Naive thymus-derived CD4-positive, alpha-beta T cell (primary cell): Measurements from ENCODE around the gene CBY2. TPM values are rescaled to one million over a fixed set of nuclear protein-coding genes. Genes with fewer than 3 reads are reported as not detected.
"Not testable (repeated sequence)": the region's sequence is repeated elsewhere in the genome, so short reads cannot be mapped to it uniquely, and the experiment has no call there.

Source experiments
- ATAC-seq: fragments of 150-1000 bp; cut with Tn5 transposase; 2 replicates; pipeline ENCODE4 v1.10.0; 2021; ENCODE audit warnings: mild to moderate bottlenecking, moderate library complexity
- CTCF ChIA-PET: fragments of 350-600 bp; sonication (Branson Sonifier 250); formaldehyde crosslinking; loops from one replicate; lab custom pipeline; 2021; ENCODE audit warnings: antibody characterized with exemption; lab: Charles Lee
- POLR2A ChIA-PET: fragments of 350-600 bp; sonication (Branson Sonifier 250); formaldehyde crosslinking; loops from one replicate; lab custom pipeline; 2021; ENCODE audit warnings: antibody characterized with exemption, inconsistent platforms; lab: Charles Lee
- DNase-seq, 9 donors: peaks; one replicate each; pipeline versions ENCODE4 v3.0.0 to v3.0.0-alpha.2; 2020 to 2022; ENCODE audit warnings: mixed read lengths in 1 of 9
- H3K27ac ChIP-seq: one replicate; pipeline ENCODE4 v1.7.0; 2013; ENCODE audit warnings: mild to moderate bottlenecking, low read depth, low read length, moderate library complexity
- H3K27me3 ChIP-seq, 2 donors: one replicate each; pipeline ENCODE4 v1.7.0; 2013; ENCODE audit warnings: low read length in 2 of 2, mild to moderate bottlenecking in 2 of 2, moderate library complexity in 2 of 2; ENCODE audit not compliant: control insufficient read depth in 2 of 2, insufficient read depth in 2 of 2
- H3K36me3 ChIP-seq, 3 experiments: 1 replicate in 2 of 3; 2 replicates in 1 of 3; pipeline ENCODE4 v1.7.0; 2013; ENCODE audit warnings: low read length in 3 of 3, mild to moderate bottlenecking in 3 of 3, moderate library complexity in 1 of 3; ENCODE audit not compliant: insufficient read depth in 3 of 3, control insufficient read depth in 2 of 3
- H3K4me1 ChIP-seq, 2 donors: one replicate each; pipeline ENCODE4 v1.7.0; 2013; ENCODE audit warnings: low read length in 2 of 2, mild to moderate bottlenecking in 2 of 2, moderate library complexity in 1 of 2; ENCODE audit not compliant: control insufficient read depth in 2 of 2, insufficient read depth in 2 of 2
- H3K4me3 ChIP-seq: 2 replicates; pipeline ENCODE4 v1.7.0; 2013; ENCODE audit warnings: mild to moderate bottlenecking, low read length
- H3K9me3 ChIP-seq, 3 experiments: 1 replicate in 2 of 3; 2 replicates in 1 of 3; pipeline ENCODE4 v1.7.0; 2013; ENCODE audit warnings: low read length in 3 of 3; ENCODE audit not compliant: control insufficient read depth in 2 of 3
- H3K27ac Mint-ChIP-seq, 9 donors: one replicate each; pipeline ENCODE4 v1.8.0; 2020 to 2022; ENCODE audit warnings: mixed read lengths in 9 of 9, mild to moderate bottlenecking in 8 of 9, moderate library complexity in 5 of 9, inconsistent platforms in 2 of 9
- H3K27me3 Mint-ChIP-seq, 5 donors: one replicate each; pipeline ENCODE4 v1.8.0; 2021 to 2022; ENCODE audit warnings: mixed read lengths in 5 of 5, mild to moderate bottlenecking in 1 of 5
- H3K36me3 Mint-ChIP-seq, 5 donors: one replicate each; pipeline ENCODE4 v1.8.0; 2020 to 2022; ENCODE audit warnings: mixed read lengths in 5 of 5, mild to moderate bottlenecking in 3 of 5, inconsistent platforms in 1 of 5
- H3K4me1 Mint-ChIP-seq, 7 donors: one replicate each; pipeline ENCODE4 v1.8.0; 2020 to 2022; ENCODE audit warnings: mixed read lengths in 7 of 7, mild to moderate bottlenecking in 3 of 7, inconsistent platforms in 1 of 7
- H3K4me3 Mint-ChIP-seq, 10 donors: one replicate each; pipeline ENCODE4 v1.8.0; 2020 to 2022; ENCODE audit warnings: mild to moderate bottlenecking in 10 of 10, mixed read lengths in 10 of 10, moderate library complexity in 6 of 10, inconsistent platforms in 2 of 10
- H3K9me3 Mint-ChIP-seq, 11 donors: one replicate each; pipeline ENCODE4 v1.8.0; 2020 to 2022; ENCODE audit warnings: mixed read lengths in 11 of 11, mild to moderate bottlenecking in 4 of 11, inconsistent platforms in 1 of 11, moderate library complexity in 1 of 11
- intact Hi-C, 2 donors: fragments of 100-400 bp; cut with micrococcal nuclease; formaldehyde crosslinking; loops; one replicate each; pipeline ENCODE4 v1.15.1; 2023
- polyA plus RNA-seq, 2 donors: library from polyadenylated mRNA; unstranded; fragments of 300-500 nt; fragmentation: Illumina TruSeq; gene quantifications; one replicate each; pipeline ENCODE4 v1.2.3, GENCODE V29; 2021
- total RNA-seq, 6 experiments: library from RNA in 5 of 6; stranded (reverse) in 5 of 6; gene quantifications; 1 replicate in 5 of 6; 2 replicates in 1 of 6; pipeline ENCODE4 v1.2.3 and lab custom pipeline; 2021 to 2026

Gene CBY2
- total RNA-seq (not detected), polyA plus RNA-seq (under 1 TPM in 1 of 2 donors, not detected in 1; 0.40 TPM), total RNA-seq (lab: John Stamatoyannopoulos, UW) (not detected)

GRCh38 chr13:45702088-45702487 is at the start of gene CBY2:
TSS of gene CBY2 (plus strand) at chr13:45702320. CDS start at chr13:45702391, 71 bp downstream.
- H3K9me3 Mint-ChIP-seq = peaks cover 0 to 3% (median 0%) of the 10 kb centered on the region in 11 donors
- Histone ChIP-seq H3K9me3 (no peaks in the 10 kb centered on the region), H3K4me3 (no peak within 1 kb of the TSS), H3K27ac (no peak within 1 kb of the TSS), H3K4me1 (no peaks in the 10 kb centered on the region), H3K36me3 (no peaks in the 10 kb centered on the region), H3K27me3 (no peaks in the 10 kb centered on the region)
- intact Hi-C loops = no loop called here
- H3K4me1 Mint-ChIP-seq = peaks cover 0 to 3% (median 0%) of the 10 kb centered on the region in 7 donors
- no peak within 1 kb of the TSS for H3K27ac Mint-ChIP-seq
- ChIA-PET POLR2A (no interaction called here), CTCF (no interaction called here)
- no peaks in the 10 kb centered on the region for H3K36me3 Mint-ChIP-seq
- no peak within 1 kb of the TSS for H3K4me3 Mint-ChIP-seq
- DNase-seq (no peak), ATAC-seq (no peak)
- peaks cover 0 to 11% (median 0%) of the 10 kb centered on the region in 5 donors for H3K27me3 Mint-ChIP-seq

- ATAC-seq = no peak
- CTCF ChIA-PET = no interaction called here
These were observed 47.3 kb upstream of the CBY2 start for GRCh38 chr13:45654633-45655349.

GRCh38 chr13:45658586-45659235 is 43.4 kb upstream of the CBY2 start:
- Histone ChIP-seq H3K4me1 (no peaks in the 10 kb centered on the region), H3K27me3 (no peaks in the 10 kb centered on the region), H3K36me3 (no peaks in the 10 kb centered on the region), H3K4me3 (no peak overlapping the region), H3K27ac (no peak overlapping the region), H3K9me3 (no peaks in the 10 kb centered on the region)
- peaks cover 0 to 6% (median 4%) of the 10 kb centered on the region in 11 donors for H3K9me3 Mint-ChIP-seq
- intact Hi-C loops = no loop called here
- ChIA-PET CTCF (no interaction called here), POLR2A (no interaction called here)
- H3K27me3 Mint-ChIP-seq = no peaks in the 10 kb centered on the region
- H3K4me1 Mint-ChIP-seq = peaks cover 0 to 6% (median 0%) of the 10 kb centered on the region in 7 donors
- no peaks in the 10 kb centered on the region for H3K36me3 Mint-ChIP-seq
- DNase-seq = no peak
- no peak for ATAC-seq
- no peak overlapping the region for H3K27ac Mint-ChIP-seq
- no peak overlapping the region for H3K4me3 Mint-ChIP-seq

More at GRCh38 chr13:45654633-45655349, 47.3 kb upstream of the CBY2 start:
- intact Hi-C loops = no loop called here
- H3K4me3 ChIP-seq = no peak overlapping the region
- H3K27ac ChIP-seq = no peak overlapping the region
- peaks cover 0 to 5% (median 0%) of the 10 kb centered on the region in 11 donors for H3K9me3 Mint-ChIP-seq
- no peaks in the 10 kb centered on the region for H3K36me3 ChIP-seq
- no peaks in the 10 kb centered on the region for H3K27me3 Mint-ChIP-seq
- no peaks in the 10 kb centered on the region for H3K4me1 ChIP-seq
- peaks cover 0 to 1% (median 0%) of the 10 kb centered on the region in 5 donors for H3K36me3 Mint-ChIP-seq
- H3K4me1 Mint-ChIP-seq = no peaks in the 10 kb centered on the region
- no peak for DNase-seq
- H3K27me3 ChIP-seq = no peaks in the 10 kb centered on the region
- H3K9me3 ChIP-seq = no peaks in the 10 kb centered on the region
- POLR2A ChIA-PET = no interaction called here
- no peak overlapping the region for H3K4me3 Mint-ChIP-seq
- no peak overlapping the region for H3K27ac Mint-ChIP-seq

GRCh38 chr13:45659536-45659935 is 42.6 kb upstream of the CBY2 start:
- no peaks in the 10 kb centered on the region for H3K36me3 Mint-ChIP-seq
- H3K4me1 ChIP-seq = no peaks in the 10 kb centered on the region
- intact Hi-C loops = no loop called here
- no peaks in the 10 kb centered on the region for H3K9me3 ChIP-seq
- no peak overlapping the region for H3K4me3 ChIP-seq
- H3K27me3 Mint-ChIP-seq = no peaks in the 10 kb centered on the region
- no peaks in the 10 kb centered on the region for H3K27me3 ChIP-seq
- no peak for DNase-seq
- no peak for ATAC-seq
- H3K36me3 ChIP-seq = no peaks in the 10 kb centered on the region
- ChIA-PET CTCF (no interaction called here), POLR2A (no interaction called here)
- no peak overlapping the region for H3K27ac Mint-ChIP-seq
- H3K9me3 Mint-ChIP-seq = peaks cover 0 to 6% (median 4%) of the 10 kb centered on the region in 11 donors
- no peak overlapping the region for H3K4me3 Mint-ChIP-seq
- H3K4me1 Mint-ChIP-seq = peaks cover 0 to 6% (median 0%) of the 10 kb centered on the region in 7 donors
- no peak overlapping the region for H3K27ac ChIP-seq

GRCh38 chr13:45660458-45660857 is 41.7 kb upstream of the CBY2 start:
- H3K27ac ChIP-seq, H3K4me1 Mint-ChIP-seq, H3K4me3 ChIP-seq, POLR2A ChIA-PET, H3K4me3 Mint-ChIP-seq, H3K36me3 Mint-ChIP-seq, intact Hi-C loops, H3K9me3 Mint-ChIP-seq, H3K9me3 ChIP-seq, H3K27me3 ChIP-seq, H3K4me1 ChIP-seq, CTCF ChIA-PET, H3K36me3 ChIP-seq, H3K27me3 Mint-ChIP-seq, H3K27ac Mint-ChIP-seq, DNase-seq: not testable (repeated sequence)
- ATAC-seq = peak; percentile 34

- H3K4me1 Mint-ChIP-seq = peaks cover 0 to 6% (median 0%) of the 10 kb centered on the region in 7 donors
- no peak overlapping the region for H3K27ac Mint-ChIP-seq
- ChIA-PET CTCF (interaction anchor here (0.7 kb wide), 1 partner anchor 50 kb away, joined by 3 read pairs; no protein-coding TSS in a partner anchor), POLR2A (interaction anchor here (1.0 kb wide), 1 partner anchor 9 kb away, joined by 5 read pairs; no protein-coding TSS in a partner anchor)
- peaks cover 0 to 6% (median 4%) of the 10 kb centered on the region in 11 donors for H3K9me3 Mint-ChIP-seq
- Histone ChIP-seq H3K27me3 (no peaks in the 10 kb centered on the region), H3K36me3 (no peaks in the 10 kb centered on the region), H3K4me3 (no peak overlapping the region), H3K27ac (no peak overlapping the region), H3K9me3 (no peaks in the 10 kb centered on the region), H3K4me1 (no peaks in the 10 kb centered on the region)
- no peak overlapping the region for H3K4me3 Mint-ChIP-seq
- no peak for DNase-seq
- intact Hi-C loops = no loop called here
- no peaks in the 10 kb centered on the region for H3K36me3 Mint-ChIP-seq
- ATAC-seq = no peak
- no peaks in the 10 kb centered on the region for H3K27me3 Mint-ChIP-seq
These were observed 40.0 kb upstream of the CBY2 start for GRCh38 chr13:45662162-45662561.
